Right lobe of liver (tissue), 6 donors: Measurements from ENCODE around the gene EXOC2. TPM values are rescaled to one million over a fixed set of nuclear protein-coding genes. Genes with fewer than 3 reads are reported as not detected.

Experiments
- ATAC-seq, 4 donors: fragments of 200-7000 bp; cut with Tn5 transposase; one replicate each; pipeline ENCODE4 v1.9.1; 2020; ENCODE audit warnings: mild to moderate bottlenecking in 4 of 4, moderate library complexity in 4 of 4
- DNase-seq, 3 donors: peaks; one replicate each; pipeline ENCODE4 v3.0.0-alpha.2; 2020
- H3K27ac ChIP-seq, 3 donors: fragments of 200-600 bp; one replicate each; pipeline ENCODE4 v1.8.0; 2022
- H3K27me3 ChIP-seq, 2 donors: fragments of 200-600 bp; one replicate each; pipeline ENCODE4 v1.8.0; 2022
- H3K36me3 ChIP-seq, 4 donors: fragments of 200-600 bp; sonication (generic) in 1 of 4; one replicate each; pipeline versions ENCODE4 v1.5.1 to v1.8.0; 2017 to 2022; ENCODE audit warnings: control low read depth in 1 of 4
- H3K4me1 ChIP-seq, 4 donors: fragments of 200-600 bp; sonication (generic) in 1 of 4; one replicate each; pipeline versions ENCODE4 v1.5.1 to v1.8.0; 2017 to 2022; ENCODE audit warnings: control low read depth in 1 of 4
- H3K4me3 ChIP-seq, 3 donors: fragments of 200-600 bp; one replicate each; pipeline ENCODE4 v1.8.0; 2022
- H3K9me3 ChIP-seq, 4 donors: fragments of 200-600 bp; sonication (generic) in 1 of 4; one replicate each; pipeline versions ENCODE4 v1.5.1 to v1.8.0; 2017 to 2022; ENCODE audit warnings: control low read depth in 1 of 4
- CTCF ChIP-seq, 4 donors: fragments of 200-600 bp in 3 of 4; fragments of 450-650 bp in 1 of 4; IDR thresholded peaks; one replicate each; pipeline versions ENCODE4 v1.5.1 to v1.8.0; 2016 to 2022; ENCODE audit warnings: antibody characterized with exemption in 4 of 4, mild to moderate bottlenecking in 2 of 4
- POLR2A ChIP-seq: fragments of 450-650 bp; IDR thresholded peaks from one replicate; pipeline ENCODE4 v1.6.1; 2017; ENCODE audit warnings: antibody characterized with exemption, mild to moderate bottlenecking
- WGBS: methylation state at CpG from one replicate; pipeline ENCODE4 v1.1.6; 2018; ENCODE audit warnings: low coverage, low lambda C conversion rate; ENCODE audit not compliant: insufficient coverage; ENCODE audit errors: missing lambda C conversion rate; 5-methylcytosine and 5-hydroxymethylcytosine counted together
- intact Hi-C, 2 donors: fragments of 100-400 bp; cut with DNase I; formaldehyde crosslinking; loops; one replicate each; pipeline versions ENCODE4 v1.11.2 to v1.14.1; 2022
- total RNA-seq, 6 experiments: library from RNA; depleted of rRNA in 2 of 6; stranded (reverse); fragments of >200 nt in 2 of 6; fragmentation: NEBNext Ultra II Directional in 3 of 6; extraction: Animal tissue kit (Norgen Biotek cat#: 25700) in 3 of 6; gene quantifications; one replicate each; pipeline versions ENCODE4 v1.1.0 to v1.2.4, GENCODE V29; 2016 to 2023
- donor health status: DM: no; HTN: yes; CAD: no.
- donor health status: DM: no; HTN: no; CAD: no.
- donor health status: DM: no; HTN: no; CAD: no.
- donor health status: DM: no; HTN: yes; CAD: no.
- donor health status: DM: no; HTN: yes; CAD: no.

Gene EXOC2
- total RNA-seq, 6 experiments from 2014 or later: 7.1 to 12.8 (median 10.5) TPM

GRCh38 chr6:617456-618100, 75.4 kb downstream of the EXOC2 start:
- no peak overlapping the region for H3K4me3 ChIP-seq
- no peaks in the 10 kb centered on the region for H3K4me1 ChIP-seq
- intact Hi-C loops: no loop called here
- no peak overlapping the region for H3K27ac ChIP-seq
- no peak for DNase-seq
- TF ChIP-seq POLR2A (no peak), CTCF (IDR thresholded peaks at IDR 0.05) (no peak)
- H3K36me3 ChIP-seq: peaks cover 0 to 4% (median 0%) of the 10 kb centered on the region in 4 donors
- 95% methylated on average over 10 of the region's 11 CpGs for WGBS
- H3K9me3 ChIP-seq: no peaks in the 10 kb centered on the region
- no peak for ATAC-seq
- H3K27me3 ChIP-seq: no peaks in the 10 kb centered on the region

- WGBS: 40% methylated on average over 1 of the region's 7 CpGs
- Histone ChIP-seq H3K27ac (no peak overlapping the region), H3K4me1 (no peaks in the 10 kb centered on the region), H3K4me3 (no peak overlapping the region), H3K9me3 (no peaks in the 10 kb centered on the region), H3K27me3 (no peaks in the 10 kb centered on the region), H3K36me3 (no peaks in the 10 kb centered on the region)
- TF ChIP-seq POLR2A (no peak), CTCF (IDR thresholded peaks at IDR 0.05) (no peak)
- no peak for DNase-seq
- no peak for ATAC-seq
- intact Hi-C loops: no loop called here
These were observed 79.0 kb downstream of the EXOC2 start for GRCh38 chr6:613981-614380.

GRCh38 chr6:611928-612327, 81.0 kb downstream of the EXOC2 start:
- Histone ChIP-seq H3K9me3 (no peaks in the 10 kb centered on the region), H3K36me3 (peaks cover 0 to 3% (median 0%) of the 10 kb centered on the region in 4 donors), H3K27me3 (no peaks in the 10 kb centered on the region), H3K27ac (no peak overlapping the region), H3K4me1 (no peaks in the 10 kb centered on the region), H3K4me3 (no peak overlapping the region)
- 61% methylated on average over 4 of the region's 4 CpGs for WGBS
- DNase-seq: no peak
- intact Hi-C loops: no loop called here
- ATAC-seq: no peak
- TF ChIP-seq CTCF (IDR thresholded peaks at IDR 0.05): no peak
- TF ChIP-seq POLR2A: no peak

GRCh38 chr6:610882-611281, 82.1 kb downstream of the EXOC2 start:
- Histone ChIP-seq H3K36me3 (peaks cover 0 to 8% (median 0%) of the 10 kb centered on the region in 4 donors), H3K27ac (no peak overlapping the region), H3K27me3 (no peaks in the 10 kb centered on the region), H3K4me1 (no peaks in the 10 kb centered on the region), H3K4me3 (no peak overlapping the region), H3K9me3 (no peaks in the 10 kb centered on the region)
- WGBS: 46% methylated on average over 2 of the region's 2 CpGs
- ATAC-seq (peak; percentile 19 to 54 (median 46)), DNase-seq (no peak)
- intact Hi-C loops: no loop called here
- TF ChIP-seq CTCF (IDR thresholded peaks at IDR 0.05) (no peak), POLR2A (no peak)
